GM21576 (cell line): ENCODE measurements around the gene EVA1C.
"Not testable (repeated sequence)": the region's sequence is repeated elsewhere in the genome, so short reads cannot be mapped to it uniquely, and the experiment has no call there.

ENCODE experiments used
- ATAC-seq: cut with Tn5 transposase; IDR thresholded peaks from one replicate; pipeline ENCODE4 v1.9.1; 2021; ENCODE audit warnings: mild to moderate bottlenecking, moderate library complexity; ENCODE audit not compliant: unreplicated experiment

The EVA1C gene, protein sequence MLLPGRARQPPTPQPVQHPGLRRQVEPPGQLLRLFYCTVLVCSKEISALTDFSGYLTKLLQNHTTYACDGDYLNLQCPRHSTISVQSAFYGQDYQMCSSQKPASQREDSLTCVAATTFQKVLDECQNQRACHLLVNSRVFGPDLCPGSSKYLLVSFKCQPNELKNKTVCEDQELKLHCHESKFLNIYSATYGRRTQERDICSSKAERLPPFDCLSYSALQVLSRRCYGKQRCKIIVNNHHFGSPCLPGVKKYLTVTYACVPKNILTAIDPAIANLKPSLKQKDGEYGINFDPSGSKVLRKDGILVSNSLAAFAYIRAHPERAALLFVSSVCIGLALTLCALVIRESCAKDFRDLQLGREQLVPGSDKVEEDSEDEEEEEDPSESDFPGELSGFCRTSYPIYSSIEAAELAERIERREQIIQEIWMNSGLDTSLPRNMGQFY

DNA sequence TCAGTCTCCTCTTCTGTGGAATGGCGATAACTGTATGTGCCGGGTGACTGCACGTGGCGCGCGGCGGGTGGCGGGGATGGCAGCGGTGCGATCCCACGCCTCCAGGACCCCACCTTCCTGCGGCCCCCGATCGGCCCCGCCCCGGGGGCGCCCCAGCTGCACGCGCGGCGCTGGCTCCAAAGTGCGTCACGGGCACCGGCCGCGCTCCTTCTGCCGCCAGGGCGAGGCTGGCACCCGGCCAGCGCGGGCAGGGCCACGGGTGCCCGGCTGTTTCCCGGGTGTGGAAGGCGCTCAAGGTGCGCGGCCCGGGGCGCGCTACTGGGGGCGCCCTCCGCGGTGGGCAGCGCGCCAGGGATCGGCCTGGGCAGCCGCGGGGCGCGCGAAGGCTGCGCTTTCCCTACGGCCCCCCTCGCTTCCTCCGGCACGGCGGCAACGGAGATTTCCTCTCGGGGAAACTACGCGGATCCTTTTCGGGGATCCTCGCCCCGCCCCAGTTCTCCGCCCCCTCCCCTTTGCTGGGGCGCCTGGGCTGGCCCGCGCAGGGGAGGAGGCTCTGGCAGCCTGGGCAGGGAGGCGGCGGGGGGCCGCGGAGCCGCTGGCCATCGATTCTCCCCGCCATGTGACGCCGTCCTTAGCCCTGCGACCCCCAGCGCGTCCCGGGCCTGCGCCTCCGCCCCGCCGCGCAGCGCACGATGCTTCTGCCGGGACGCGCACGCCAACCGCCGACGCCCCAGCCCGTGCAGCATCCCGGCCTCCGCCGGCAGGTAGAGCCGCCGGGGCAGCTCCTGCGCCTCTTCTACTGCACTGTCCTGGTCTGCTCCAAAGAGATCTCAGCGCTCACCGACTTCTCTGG is at the start of gene EVA1C:
EVA1C (plus strand) TSS at position 545 of the 853 bp plus-strand sequence; CDS start at position 693, 148 bp downstream.
- no peak for ATAC-seq

DNA sequence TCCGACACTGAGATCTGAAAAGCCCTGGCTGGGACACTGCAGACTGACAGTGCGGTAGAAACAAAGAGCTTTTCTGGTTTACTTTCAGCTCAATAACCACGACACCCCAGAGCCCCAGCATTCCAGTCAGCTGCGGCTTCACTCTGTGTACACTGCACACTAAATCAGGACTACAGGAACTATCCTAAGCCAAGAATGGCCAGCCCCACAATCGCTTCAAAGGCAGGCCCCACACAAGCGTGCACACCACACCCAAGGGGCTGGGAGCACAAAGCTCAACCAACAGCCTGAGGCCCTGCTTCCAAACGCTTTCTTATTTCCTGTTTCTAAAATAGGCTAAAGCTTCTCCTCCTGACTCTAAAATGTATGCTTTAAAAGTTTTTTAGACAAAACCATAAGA is 48.1 kb upstream of the EVA1C start:
- no peak for ATAC-seq

DNA sequence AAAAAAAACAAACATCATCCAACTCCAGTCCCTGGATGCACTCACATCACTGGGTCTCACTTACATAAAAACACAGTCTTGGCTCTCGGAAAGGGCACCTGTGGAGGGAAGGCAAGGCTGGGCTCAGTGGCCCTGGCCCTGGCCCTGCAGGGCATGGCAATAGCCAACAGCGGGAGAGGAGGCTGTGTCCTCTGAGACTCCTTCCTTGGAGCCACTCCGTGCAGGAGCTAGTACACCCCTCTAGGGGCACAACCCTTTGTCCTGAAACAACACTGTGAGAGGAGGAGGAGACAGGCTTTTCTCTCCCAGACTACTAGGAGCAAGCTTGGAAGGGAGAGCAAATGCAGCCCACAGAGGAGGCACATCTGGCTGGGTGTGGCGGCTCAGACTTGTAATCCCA is 47.7 kb upstream of the EVA1C start:
- ATAC-seq: no peak

DNA sequence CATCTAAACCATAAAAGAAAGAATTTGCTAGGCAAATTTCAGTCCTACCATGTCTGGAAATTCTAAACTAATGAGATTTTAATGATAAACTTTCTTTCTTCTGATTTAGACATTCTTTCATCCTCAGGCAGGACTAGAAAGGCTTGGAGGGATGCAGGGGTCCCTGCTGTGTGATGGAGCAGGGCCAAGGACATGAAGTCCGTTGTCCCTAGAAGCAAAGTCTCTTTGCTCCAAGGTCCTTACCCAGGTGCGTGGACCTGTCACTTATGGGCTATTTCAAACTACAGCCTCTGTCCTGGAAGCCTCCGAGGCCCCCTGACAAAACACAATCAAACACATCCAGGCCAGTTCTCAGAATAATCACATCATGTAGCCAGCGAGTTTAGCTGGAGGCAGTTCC is 46.3 kb upstream of the EVA1C start:
- no peak for ATAC-seq

DNA sequence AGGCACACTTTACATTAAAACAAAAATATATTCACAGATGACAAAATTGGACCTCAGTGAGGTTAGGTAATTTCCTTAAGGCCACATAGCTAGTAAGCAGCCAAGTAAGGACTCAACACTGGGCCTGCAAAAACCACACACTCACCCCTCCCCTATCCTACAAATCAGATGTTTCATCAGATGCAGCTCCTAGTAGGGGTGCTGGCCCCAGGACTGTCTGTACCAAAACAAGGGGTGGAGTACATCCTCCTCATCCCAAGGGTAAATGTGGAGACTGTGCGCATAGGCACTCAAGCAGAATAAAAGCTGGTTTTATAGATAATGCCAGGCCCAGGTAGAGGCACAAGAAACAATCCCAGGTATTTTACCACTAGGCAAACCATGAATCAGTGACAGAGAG is 45.3 kb upstream of the EVA1C start:
- ATAC-seq: no peak

DNA sequence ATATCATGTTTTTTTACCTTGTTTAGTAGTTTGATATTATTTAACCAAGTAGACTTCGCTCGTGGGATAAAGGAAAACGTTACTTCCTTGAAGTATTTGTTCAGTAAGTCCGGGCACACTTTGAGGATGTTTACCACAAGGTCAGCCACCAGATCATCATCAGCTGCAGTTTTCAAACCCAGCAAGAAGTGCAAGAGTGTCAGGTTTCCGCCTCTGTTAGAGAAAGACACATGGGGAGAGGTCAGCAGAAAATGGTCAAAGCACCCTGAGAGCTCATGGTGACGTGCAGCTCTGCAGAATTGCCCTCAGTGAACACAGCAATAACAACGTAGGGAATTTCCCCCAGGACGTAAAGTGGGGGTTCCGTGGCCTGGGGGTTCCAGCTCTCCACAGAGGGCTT is 44.1 kb upstream of the EVA1C start:
- ATAC-seq: no peak

DNA sequence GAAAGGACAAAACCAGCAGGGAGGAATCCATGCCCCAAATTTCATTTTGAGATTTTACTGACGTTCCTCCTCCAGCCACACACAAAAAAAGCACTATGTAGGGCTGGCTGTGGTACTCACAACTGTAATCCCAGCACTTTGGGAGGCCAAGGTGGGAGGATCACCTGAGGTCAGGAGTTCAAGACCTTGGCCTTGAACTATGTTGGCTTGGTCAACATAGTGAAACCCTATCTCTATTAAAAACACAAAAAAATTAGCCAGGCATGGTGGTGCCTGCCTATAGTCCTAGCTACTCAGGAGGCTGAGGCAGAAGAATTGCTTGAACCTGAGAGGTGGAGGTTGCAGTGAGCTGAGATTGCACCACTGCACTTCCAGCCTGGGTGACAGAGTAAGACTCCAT is 43.5 kb upstream of the EVA1C start:
- ATAC-seq: not testable (repeated sequence)

DNA sequence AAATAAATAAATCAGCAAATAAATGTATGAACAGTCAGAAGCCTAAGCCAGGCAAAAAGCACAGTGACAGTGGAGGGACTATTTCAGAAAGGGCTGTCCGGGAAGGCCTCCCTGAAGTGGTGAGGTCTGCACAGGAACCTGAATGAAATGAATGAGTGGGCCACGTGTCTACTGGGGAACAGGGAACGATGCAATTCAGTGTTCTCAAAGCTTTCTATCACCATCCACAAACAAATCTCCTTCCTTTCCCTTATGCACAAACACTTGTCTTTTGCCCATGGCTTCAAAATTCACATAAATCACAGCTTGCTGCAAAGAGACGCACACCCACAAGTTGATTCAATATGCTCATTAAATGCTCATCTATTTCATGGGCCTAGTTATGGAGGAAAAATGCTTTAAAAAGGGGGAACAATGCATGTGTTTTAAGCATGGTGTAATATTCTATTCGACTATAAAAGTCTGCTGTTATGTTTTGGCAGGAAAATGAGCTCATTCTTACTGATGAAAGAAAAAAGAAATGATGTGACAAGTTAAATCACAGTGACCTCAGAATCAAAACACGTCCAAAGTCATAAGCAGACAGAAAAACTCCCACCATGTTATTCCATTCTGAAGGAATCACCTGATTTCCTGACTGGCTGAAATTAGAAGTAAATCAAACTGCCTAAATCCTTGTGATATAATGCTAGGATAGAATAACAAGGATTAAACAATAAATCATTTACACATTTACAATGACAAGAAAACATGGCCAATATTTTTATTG is 41.3 kb upstream of the EVA1C start:
- ATAC-seq: no peak

DNA sequence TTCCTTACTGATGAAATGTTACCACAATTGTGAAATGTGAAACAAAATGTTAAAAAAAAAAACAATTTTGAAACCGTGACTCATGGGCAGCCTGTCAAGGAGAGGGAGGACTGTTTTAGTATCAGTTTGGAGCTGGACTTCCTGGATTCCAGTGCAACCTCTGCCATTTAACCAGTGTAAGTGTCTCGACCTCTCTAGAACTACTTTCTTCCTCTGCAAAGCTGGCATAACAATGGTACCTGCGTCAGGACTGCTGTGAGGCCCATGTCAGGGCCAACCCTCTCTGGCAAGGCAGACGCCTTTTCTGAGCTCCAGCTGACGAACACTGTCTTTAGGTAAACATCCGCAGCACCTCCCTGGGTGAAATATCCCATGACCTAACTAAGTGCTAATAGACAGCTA is 40.6 kb upstream of the EVA1C start:
- ATAC-seq: no peak

DNA sequence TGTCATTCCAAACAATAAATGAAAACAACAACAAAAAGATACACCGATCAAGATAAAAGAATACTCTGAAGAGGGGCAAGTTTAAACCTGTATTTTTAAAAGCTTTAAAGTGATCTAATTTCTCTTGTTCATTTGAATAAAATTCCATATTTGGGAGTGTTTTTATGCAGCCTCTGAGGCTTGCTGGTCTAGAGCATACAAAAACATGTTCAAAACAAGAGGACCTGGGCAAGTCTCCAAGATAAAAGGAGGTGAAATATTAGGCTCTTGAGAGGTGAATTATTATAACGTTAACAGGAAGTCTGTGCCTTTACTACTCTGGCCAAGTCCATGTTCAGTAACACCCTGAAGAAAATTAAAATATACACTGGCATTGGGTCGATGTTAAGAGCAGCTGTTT is 39.8 kb upstream of the EVA1C start:
- ATAC-seq: no peak

DNA sequence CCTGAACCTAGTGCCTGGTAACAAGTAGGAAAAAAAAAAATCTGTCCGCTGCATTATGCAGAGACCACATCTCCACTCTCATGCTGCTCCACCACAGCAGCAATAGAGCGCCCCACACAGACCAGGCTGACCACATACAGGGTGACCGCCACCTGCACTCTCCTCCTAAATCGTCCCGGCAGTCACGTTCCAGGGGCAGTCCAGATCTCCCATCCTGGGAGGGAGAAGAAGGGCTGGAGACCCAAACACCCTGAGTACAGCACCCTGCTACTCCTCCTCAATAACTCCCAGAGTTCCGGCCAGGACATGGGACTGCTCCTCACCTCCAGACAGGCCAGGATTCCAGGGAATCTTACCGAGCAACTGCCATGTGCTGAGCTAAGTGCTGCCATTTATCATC is 35.0 kb upstream of the EVA1C start:
- no peak for ATAC-seq

DNA sequence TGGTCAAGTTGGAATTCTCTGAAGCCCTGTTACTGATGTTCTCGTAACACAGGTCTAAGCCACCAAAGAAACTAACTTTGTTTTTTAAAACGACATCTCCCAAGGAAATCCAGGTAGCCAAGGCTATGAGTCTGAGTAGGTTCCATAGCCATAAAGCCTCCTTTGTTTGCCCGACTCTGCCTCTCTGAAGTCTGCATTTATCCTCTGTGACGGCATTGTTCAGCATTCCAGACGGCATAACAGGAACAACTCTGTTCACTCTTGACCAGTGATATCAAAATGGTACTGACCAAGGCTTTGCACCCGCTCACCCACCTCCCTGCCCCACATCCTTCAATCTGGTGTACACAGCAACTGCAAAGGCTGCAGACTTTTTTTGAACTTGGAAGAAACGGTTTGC is 34.5 kb upstream of the EVA1C start:
- no peak for ATAC-seq

DNA sequence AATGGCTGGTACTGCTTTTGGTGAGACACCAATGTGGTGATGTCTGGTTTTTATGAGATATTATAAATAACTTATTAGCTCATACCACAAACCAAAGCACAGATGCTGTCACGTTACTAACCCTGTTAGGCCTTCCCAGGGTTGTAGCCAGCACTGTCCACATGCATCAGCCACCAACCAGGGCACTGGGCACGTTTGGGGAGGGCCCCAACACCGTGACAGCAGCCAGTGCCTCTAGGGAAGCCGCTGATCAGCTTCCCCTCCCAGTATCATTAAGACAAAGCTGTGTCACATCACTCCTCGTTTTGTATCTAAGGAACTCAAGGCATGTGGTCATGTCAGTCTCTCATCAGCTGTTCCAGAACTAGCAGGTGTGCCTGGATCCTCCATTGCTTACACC is 33.5 kb upstream of the EVA1C start:
- no peak for ATAC-seq

DNA sequence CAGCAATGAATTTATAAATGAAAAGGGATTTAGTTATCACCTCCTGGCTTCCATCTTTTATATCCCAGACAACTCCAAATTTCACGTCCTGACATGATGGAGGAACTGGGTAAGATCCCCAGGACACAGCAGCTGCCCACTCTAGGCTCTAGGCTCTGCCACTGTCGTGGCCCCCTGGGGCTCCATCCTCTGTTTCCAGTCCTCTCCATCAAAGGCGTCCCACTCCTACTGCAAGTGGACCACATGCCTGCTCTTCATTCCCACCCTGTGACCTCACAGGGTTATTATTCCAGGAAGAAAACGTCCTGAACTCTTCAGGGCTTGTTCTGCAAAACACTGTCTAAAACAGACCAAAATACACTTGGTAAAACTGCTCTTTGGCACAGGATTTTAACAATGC is 31.6 kb upstream of the EVA1C start:
- ATAC-seq: no peak

DNA sequence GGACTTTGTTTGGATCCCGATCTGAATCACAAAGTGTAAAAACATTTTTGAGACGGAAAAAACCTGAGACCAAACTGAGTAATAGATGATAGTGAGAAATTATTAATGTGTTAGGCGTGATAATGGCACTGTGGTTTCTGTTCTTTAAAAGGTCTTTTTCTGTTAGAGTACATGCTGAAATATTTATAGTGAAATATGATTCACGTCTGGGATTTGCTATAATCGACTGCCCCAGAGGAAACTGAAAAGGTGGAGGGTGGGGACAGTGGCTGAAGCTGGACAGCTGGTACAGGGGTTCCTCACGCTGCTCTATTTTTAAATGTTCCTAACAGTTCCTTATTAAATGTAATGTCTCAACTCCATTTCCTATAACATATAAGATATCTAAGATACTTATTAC is 30.9 kb upstream of the EVA1C start:
- no peak for ATAC-seq

DNA sequence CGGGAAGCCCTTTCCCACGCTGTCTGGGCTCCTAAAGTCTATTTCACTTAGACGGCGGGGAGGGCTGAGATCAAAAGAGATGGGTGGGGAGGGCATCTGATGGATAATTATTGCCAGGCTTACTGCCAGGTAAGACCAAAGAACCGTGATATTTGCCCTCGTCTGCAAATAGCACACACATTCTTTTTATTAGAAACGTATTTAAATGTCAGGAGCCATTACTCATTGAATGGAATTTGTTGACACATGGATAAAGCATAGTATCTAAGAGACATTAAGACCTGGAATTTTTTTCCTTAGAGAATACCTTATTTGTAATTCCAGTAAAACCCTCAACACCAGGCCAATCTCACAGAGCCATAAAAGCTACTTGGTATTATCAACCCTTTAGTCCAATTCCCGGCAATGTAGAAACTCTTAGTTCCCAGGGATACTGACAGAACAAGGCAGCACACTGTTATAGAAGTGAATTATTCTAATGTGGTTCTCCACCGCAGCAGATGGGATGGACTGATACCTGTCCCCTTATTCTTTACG is 30.3 kb upstream of the EVA1C start:
- ATAC-seq: no peak

DNA sequence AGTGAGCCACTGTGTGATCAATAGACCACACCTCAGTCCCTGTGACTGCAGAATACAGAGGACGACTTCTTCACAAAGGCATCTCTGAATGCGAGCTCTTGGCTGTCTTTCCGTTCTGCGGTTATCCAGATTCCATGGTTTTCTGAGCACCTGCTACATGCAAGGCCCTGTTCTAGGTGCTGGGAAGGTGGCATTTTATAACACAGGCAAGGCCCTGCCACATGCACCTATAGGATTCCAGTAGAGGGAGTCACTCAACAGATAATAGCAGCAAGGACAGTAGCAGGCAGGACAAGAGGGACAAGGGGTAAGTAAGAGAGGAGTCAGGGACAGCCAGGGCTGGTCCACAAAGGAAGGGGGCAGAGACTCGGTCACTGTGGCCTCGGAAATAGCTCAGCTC is 28.7 kb upstream of the EVA1C start:
- ATAC-seq: no peak

DNA sequence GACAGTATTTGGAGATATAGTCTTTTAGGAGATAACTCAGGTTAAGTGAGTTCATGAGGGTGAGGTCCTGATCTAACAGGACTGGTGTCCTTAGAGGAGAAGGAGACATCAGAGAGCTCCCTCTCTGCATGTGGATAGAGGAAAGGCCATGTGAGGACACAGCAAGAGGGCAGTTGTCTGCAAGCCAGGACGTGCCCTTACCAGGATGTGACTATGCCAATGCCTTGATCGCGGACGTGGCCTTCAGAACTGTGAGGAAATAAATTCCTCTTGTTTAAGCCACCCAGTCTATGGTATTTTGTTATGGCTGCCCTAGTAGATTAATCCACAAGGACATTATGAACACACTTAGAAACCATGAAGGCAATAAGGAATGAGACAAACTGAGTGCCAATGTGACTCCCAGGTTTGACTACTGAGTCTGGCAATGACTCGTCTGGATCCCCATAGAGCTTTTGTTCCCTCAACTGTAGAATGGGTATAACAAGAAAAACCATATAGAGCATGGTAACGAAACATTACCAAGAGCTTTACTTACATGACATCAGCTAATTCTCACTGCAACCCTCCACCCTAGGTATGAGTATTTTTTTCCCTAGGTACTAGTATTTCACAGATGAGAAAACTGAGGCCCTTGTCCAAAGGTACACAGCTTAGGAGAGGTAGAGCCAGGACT is 26.2 kb upstream of the EVA1C start:
- ATAC-seq: no peak

DNA sequence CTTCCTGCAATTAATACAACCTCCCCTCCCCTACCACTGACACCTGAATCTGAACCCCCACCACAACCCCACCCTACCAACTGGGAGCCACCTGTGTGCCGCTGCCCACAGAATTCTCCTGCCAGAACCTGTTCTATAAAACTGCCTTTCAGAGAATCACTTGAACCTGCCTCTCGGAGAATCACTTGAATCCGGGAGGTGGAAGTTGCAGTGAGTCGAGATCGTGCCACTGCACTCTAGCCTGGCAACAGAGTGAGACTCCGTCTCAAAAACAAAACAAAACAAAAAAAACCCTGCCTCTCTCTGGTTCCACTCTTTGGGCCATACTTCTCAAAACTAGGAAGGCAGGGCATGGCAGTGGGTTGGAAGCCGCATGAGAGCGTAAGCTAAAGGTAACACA is 25.4 kb upstream of the EVA1C start:
- ATAC-seq: no peak

DNA sequence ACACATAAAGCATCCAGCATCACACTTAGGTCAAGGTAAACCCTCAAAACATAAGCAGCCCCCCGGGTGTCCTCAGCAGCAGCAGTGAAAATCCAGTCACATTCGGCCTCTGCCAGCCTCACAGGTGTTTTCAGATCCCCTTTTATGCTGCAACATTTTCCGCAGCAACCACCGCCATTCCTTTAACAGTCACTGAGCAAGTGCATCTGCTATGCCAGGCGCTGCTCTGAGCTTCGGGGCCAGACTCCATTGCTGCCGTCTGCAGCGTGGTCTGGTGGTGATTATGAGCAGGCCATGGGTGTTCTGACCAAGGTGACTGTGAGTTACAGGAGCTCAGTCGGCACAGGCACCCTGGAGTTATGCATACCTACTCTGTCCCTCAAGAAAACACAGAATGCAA is 24.2 kb upstream of the EVA1C start:
- no peak for ATAC-seq
